ENCODE data around the gene ATP9B. TPM values are rescaled to one million over a fixed set of nuclear protein-coding genes. Genes with fewer than 3 reads are reported as not detected.

ATP9B gene
- total RNA-seq, 1 experiment from 2014 or later = 20.9 TPM

DNA sequence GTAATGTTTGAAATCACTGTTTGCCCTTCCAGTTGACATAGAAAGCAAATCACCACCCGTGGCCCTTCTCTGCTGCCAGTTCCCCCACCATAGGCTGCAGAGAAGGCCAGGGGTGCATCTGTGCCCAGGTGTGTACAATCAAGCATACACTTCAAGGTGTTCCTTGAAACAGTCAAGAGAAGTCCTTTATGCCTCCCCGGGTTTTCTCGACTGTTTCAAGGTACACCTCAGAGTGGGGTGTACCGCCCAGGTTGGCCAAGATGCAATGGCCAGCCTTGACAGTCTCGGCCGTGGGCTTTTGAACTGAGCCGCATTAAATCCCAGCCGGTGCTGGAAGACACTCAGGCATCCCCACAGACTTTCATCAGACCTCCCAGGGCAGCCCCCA lies 21.0 kb upstream of the ATP9B start:
- Histone ChIP-seq H3K23ac (ENCODE audit: insufficient read length, low read depth, low read length) (no peak overlapping the region), H2AFZ (ENCODE audit: low read length) (no peak overlapping the region), H2BK120ac (ENCODE audit: low read depth, low read length, poor library complexity, severe bottlenecking) (no peak overlapping the region), H3K4ac (ENCODE audit: low read depth, low read length) (no peak overlapping the region), H3K56ac (ENCODE audit: insufficient read length, low read depth, low read length) (no peak overlapping the region), H3K9ac (ENCODE audit: extremely low read depth, insufficient read length, low read length) (no peak overlapping the region), H3K27ac (ENCODE audit: insufficient read length, low read depth, low read length) (no peak overlapping the region), H4K91ac (ENCODE audit: insufficient read length, low read depth, low read length) (no peak overlapping the region), H3K9me3 (ENCODE audit: control insufficient read depth, low read depth, low read length) (no peaks in the 10 kb centered on the region), H3K79me2 (ENCODE audit: insufficient read depth, low read length) (no peaks in the 10 kb centered on the region), H3K4me1 (ENCODE audit: insufficient read depth, low read length) (no peaks in the 10 kb centered on the region), H4K8ac (replicated peaks; ENCODE audit: insufficient read length, low read depth, low read length) (no peak overlapping the region), H2BK15ac (ENCODE audit: low read depth, low read length) (no peak overlapping the region), H2BK20ac (ENCODE audit: low read depth, low read length, poor library complexity, severe bottlenecking) (no peak overlapping the region), H3K79me1 (ENCODE audit: insufficient read depth, low read depth, low read length, poor library complexity, severe bottlenecking) (no peaks in the 10 kb centered on the region), H3K27me3 (ENCODE audit: insufficient read depth, low read length) (no peaks in the 10 kb centered on the region), H4K20me1 (ENCODE audit: control insufficient read depth, insufficient read depth, insufficient read length) (no peaks in the 10 kb centered on the region), H2BK12ac (ENCODE audit: insufficient read length, low read depth, low read length) (no peak overlapping the region), H3K23me2 (ENCODE audit: insufficient read length, low read depth, low read length, poor library complexity, severe bottlenecking) (no peaks in the 10 kb centered on the region), H3K14ac (ENCODE audit: insufficient read depth, low read length) (no peak overlapping the region; the same call in 1 of the 2 replicates), H3K18ac (ENCODE audit: insufficient read length, low read depth, low read length) (no peak overlapping the region), H3K4me2 (ENCODE audit: insufficient read depth, insufficient read length, low read length) (no peak overlapping the region), H2AK5ac (ENCODE audit: insufficient read length, low read length) (no peak overlapping the region), H3T11ph (ENCODE audit: low read length) (no peak overlapping the region), H4K5ac (ENCODE audit: insufficient read length, low read depth, low read length) (no peak overlapping the region), H2BK5ac (ENCODE audit: insufficient read length, low read length) (no peak overlapping the region)
- Mint-ChIP-seq H3K36me3 (ENCODE audit: insufficient read depth in 1 of 3, low read depth in 3 of 3) (peaks cover 0 to 4% (median 0%) of the 10 kb centered on the region in 3 experiments; a peak in 2 of 7 replicates), H3K4me1 (peaks cover 0 to 9% of the 10 kb centered on the region in 2 experiments; a peak in 2 of 4 replicates), H3K4me3 (no peak overlapping the region), H3K27me3 (ENCODE audit: low read depth) (peaks cover 8% of the 10 kb centered on the region; the same call in 1 of the 2 replicates), H3K9me3 (peaks cover 3% of the 10 kb centered on the region in 2 experiments; a peak in 3 of 5 replicates), H3K27ac (no peak overlapping the region)
- no peak for DNase-seq
- whole genome bisulfite sequencing (ENCODE audit: extremely low coverage, insufficient read length, low lambda C conversion rate) = no CpG with 5 or more reads among the region's 8 CpGs
- TF ChIP-seq, protein P1, sequence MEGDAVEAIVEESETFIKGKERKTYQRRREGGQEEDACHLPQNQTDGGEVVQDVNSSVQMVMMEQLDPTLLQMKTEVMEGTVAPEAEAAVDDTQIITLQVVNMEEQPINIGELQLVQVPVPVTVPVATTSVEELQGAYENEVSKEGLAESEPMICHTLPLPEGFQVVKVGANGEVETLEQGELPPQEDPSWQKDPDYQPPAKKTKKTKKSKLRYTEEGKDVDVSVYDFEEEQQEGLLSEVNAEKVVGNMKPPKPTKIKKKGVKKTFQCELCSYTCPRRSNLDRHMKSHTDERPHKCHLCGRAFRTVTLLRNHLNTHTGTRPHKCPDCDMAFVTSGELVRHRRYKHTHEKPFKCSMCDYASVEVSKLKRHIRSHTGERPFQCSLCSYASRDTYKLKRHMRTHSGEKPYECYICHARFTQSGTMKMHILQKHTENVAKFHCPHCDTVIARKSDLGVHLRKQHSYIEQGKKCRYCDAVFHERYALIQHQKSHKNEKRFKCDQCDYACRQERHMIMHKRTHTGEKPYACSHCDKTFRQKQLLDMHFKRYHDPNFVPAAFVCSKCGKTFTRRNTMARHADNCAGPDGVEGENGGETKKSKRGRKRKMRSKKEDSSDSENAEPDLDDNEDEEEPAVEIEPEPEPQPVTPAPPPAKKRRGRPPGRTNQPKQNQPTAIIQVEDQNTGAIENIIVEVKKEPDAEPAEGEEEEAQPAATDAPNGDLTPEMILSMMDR (conservative IDR thresholded peaks at IDR 0.05) = no peak
